GM19395 (cell line): ENCODE results near the gene TRPM2.
"Not testable (repeated sequence)": the region's sequence is repeated elsewhere in the genome, so short reads cannot be mapped to it uniquely, and the experiment has no call there.

Experiments used
- ATAC-seq: cut with Tn5 transposase; IDR thresholded peaks from one replicate; pipeline ENCODE4 v1.9.1; 2021; ENCODE audit warnings: mild to moderate bottlenecking, moderate library complexity; ENCODE audit not compliant: unreplicated experiment

TRPM2 gene

GRCh38 chr21:44405948-44406872, 52.8 kb downstream of the TRPM2 start:
- ATAC-seq, result no peak

- ATAC-seq, result no peak
These were observed 53.5 kb downstream of the TRPM2 start for GRCh38 chr21:44406953-44407352.

GRCh38 chr21:44407493-44407892, 54.1 kb downstream of the TRPM2 start:
- ATAC-seq, result no peak

- no peak for ATAC-seq
These were observed 54.8 kb downstream of the TRPM2 start for GRCh38 chr21:44408226-44408625.

GRCh38 chr21:44413566-44414290, 60.3 kb downstream of the TRPM2 start:
- ATAC-seq, result no peak

- ATAC-seq, result no peak
These were observed 61.1 kb downstream of the TRPM2 start for GRCh38 chr21:44414291-44415072.

GRCh38 chr21:44415073-44416025, 61.9 kb downstream of the TRPM2 start:
- ATAC-seq, result no peak

- ATAC-seq, result no peak
These were observed 62.8 kb downstream of the TRPM2 start for GRCh38 chr21:44416193-44416592.

- not testable (repeated sequence) for ATAC-seq
These were observed 64.2 kb downstream of the TRPM2 start for GRCh38 chr21:44417621-44418107.

- ATAC-seq, result no peak
These were observed 64.9 kb downstream of the TRPM2 start for GRCh38 chr21:44418108-44418875.

- ATAC-seq, result no peak
These were observed 65.4 kb downstream of the TRPM2 start for GRCh38 chr21:44418876-44419230.

- no peak for ATAC-seq
These were observed 66.3 kb downstream of the TRPM2 start for GRCh38 chr21:44419679-44420078.

- no peak for ATAC-seq
These were observed 67.2 kb downstream of the TRPM2 start for GRCh38 chr21:44420416-44421205.

GRCh38 chr21:44421901-44422840, 68.8 kb downstream of the TRPM2 start:
- ATAC-seq, result no peak

GRCh38 chr21:44423312-44423821, 69.9 kb downstream of the TRPM2 start:
- ATAC-seq, result no peak

GRCh38 chr21:44423941-44424607, 70.7 kb downstream of the TRPM2 start:
- ATAC-seq, result no peak
